NOMO-1 (cell line): ENCODE measurements around the gene PCDHGC5.

Experiments used
- DNase-seq, 2 experiments: peaks; one replicate each; lab custom pipeline; 2025; ENCODE audit not compliant: unreplicated experiment in 2 of 2; lab: John Stamatoyannopoulos, UW

The PCDHGC5 gene

DNA sequence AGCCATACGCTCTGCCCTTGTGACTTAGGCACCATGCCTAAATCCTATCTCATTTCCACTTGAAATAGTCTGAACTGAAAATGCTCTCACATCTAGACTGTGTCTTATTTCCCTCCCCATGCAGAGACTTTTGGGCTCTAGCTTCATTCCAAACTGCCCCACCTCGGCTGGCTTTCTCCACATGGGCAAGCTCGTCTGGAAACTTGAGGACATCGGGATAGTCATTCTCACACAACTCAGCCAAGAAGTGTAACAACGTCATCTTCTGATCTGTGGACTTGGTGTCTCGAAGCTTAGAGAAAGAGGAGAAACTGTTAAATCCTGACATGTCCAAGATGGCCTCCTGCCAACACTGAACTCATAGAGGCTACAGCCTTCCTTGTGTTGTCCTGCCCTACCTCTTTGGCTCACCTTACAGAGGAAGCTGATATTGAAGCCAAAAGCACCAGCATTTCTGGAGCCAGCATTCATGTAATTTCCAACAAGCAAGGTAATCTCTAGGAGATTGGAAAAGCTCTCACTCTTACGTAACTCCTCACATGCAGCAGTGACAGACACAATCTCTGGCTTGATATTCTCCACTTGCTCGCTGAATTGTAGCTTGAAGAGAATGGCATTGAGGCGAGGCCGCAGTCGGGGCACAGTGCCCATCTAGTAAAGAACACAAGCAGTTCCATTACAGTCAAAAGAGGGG is 39.6 kb downstream of the PCDHGC5 start:
- DNase-seq: no peak

DNA sequence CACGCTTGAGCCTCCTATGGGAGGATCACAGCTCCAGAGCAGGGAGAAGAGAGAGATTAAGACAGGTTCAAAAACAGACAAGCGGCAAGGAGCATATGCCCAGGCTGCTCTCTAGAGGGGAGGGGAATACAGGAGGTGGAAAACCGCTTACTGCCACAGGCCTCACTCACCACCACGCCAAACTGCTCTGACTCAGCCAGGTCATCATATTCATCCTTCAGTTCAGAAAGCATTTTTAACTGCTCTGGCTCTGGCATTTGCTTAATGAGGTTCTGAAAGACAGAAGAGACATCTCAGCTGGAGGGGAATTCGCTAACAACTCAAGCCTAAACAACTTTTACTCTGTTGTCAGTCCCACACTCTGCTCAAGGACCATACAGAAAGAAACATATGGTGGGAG is 40.1 kb downstream of the PCDHGC5 start:
- DNase-seq: no peak

DNA sequence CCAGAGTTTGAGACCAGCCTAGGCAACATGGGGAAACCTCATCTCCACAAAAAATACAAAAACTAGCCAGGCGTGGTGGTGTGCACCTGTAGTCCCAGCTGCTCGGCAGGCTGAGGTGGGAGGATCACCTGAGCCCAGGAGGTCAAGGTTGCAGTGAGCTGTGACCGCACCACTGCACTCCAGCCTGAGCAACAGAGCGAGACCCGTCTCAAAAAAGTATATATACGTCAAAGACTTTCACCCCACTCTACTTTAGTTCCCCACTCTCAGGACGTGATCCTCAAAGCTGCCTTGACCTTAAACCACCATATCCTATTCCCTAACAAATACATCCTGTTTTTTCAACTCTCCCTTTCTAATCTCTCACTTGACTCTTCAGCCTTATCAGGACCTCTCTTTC is 41.0 kb downstream of the PCDHGC5 start:
- no peak for DNase-seq

DNA sequence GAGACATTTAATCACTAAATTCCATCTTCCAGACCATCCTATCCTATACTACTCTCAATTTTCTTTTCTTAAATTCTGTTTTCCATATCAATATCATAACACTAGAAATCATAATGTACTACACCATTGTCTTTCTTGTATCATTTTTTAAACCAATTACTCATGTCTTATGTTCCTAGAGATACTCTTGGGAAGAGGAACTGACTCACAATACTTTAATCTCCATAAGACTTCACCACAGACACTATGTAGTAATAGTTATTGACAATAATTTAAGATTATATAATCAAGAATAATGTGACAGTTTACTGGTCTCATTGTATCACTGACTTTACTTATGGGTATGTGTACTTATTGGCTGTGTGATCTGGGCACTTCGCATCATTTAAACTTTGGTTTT is 43.8 kb downstream of the PCDHGC5 start:
- DNase-seq: no peak

DNA sequence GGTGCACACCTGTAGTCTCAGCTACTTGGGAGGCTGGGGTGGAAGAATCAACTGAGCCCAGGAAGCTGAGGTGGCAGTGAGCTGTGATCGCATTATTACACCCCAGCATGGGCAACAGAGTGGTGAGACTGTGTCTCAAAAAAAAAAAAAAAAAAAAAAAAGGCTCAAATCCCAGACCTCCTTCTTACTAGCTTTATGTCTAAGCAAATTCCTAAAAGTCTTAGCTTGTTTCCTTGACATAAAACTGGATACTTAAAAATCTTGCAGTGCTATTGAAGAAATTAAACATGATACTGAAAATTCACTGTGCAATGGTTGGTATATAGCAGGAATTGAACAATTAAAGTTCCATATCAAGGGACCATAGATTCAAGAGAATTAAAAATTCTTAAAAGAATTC is 45.0 kb downstream of the PCDHGC5 start:
- no peak for DNase-seq

DNA sequence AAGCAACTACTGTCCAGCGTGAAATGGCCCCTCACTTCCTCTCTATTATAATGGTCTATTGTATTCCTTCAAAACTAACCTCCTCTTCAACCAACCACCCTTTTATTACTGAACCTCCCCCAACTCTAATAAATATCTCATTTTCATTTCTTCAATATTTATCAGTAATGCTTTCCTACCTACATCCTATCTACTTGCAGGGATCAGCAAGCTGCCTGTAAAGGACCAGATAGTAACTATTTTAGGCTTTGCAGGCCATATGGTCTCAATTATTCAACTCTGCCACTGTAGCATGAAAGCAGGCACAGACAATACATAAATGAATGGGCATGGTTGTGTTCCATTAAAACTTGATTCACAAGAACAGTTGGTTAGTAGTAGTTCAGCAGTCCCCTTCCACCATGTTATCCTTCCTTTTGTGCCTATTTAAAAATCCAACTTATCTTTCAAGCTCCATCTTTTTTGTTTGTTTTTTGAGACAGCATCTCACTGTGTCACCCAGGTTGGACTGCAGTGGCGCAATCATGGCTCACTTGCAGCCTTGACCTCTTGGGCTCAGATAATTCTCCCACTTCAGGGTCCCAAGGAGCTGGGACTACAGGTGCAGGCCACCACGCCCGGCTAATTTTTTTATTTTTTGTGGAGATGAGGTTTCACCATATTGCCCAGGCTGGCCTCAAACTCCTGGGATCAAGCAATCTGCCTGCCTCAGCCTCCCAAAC is 45.8 kb downstream of the PCDHGC5 start:
- DNase-seq: no peak
